ENCODE measurements around the gene NR1D1. TPM values are rescaled to one million over a fixed set of nuclear protein-coding genes. Genes with fewer than 3 reads are reported as not detected.

The NR1D1 gene
- total and polyA plus RNA-seq, 2 of the 13 experiments (the other 11 are each of a cell fraction or from before 2014, with no cell fraction given): 2.1 to 2.7 TPM

DNA sequence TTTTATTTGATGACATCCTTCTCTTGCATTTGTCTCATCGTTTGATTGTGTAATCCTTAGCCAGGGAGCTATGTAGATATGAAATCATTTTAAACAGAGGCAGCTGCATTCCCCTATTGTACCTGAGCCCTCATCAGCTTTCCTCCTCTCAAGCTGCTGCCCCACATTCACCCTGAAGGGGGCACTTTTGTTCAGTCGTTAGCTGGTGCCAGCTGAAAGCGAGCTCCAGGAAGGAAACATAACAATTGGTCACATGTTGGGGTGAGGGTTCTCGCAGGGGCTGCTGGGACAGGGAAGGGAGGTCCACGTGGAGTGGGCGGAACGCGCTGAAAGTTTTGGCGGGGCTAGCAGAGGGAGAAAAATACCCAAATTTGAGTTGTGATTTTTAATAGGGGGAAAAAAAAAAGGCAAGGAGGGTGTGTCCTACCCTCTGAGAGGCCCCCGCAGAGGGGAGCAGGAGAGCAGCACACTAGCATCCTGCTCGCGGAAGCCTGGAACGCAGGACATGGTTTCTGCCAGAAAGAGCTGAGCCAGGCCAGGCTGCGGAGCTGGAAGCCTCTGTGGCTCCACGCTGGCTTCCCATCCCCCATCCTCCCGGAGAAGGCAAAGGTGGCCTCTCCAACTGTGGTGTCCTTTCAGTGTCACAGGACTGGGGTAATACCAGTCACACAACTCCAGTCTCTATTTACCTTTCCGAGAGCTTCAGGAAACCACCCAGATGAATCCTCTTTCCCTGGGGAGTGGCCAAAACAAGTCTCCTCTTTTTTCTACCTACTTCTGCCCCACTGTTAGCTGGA is 12.9 kb upstream of the NR1D1 start (continued):
- TF ChIP-seq ZNF282 (IDR thresholded peaks at IDR 0.05; ENCODE audit: partially characterized antibody) (no peak), JUND (CRISPR knock-in tag; IDR thresholded peaks at IDR 0.05) (0 out of 2 replicates have a peak, but pooled peaks have one; percentile 16), HMGXB3 (CRISPR knock-in tag; IDR thresholded peaks at IDR 0.05; ENCODE audit: borderline replicate concordance) (peak; percentile 85; the same call in 1 of the 2 replicates), PCBP2 (optimal IDR thresholded peaks at IDR 0.05; ENCODE audit: low read depth, low read length, poor library complexity, severe bottlenecking) (no peak), ZNF260 (CRISPR knock-in tag; IDR thresholded peaks at IDR 0.05; ENCODE audit: borderline replicate concordance, low read depth) (no peak), UBTF (CRISPR knock-in tag; IDR thresholded peaks at IDR 0.05) (peak; percentile 85), ZNF468 (CRISPR knock-in tag; IDR thresholded peaks at IDR 0.05) (no peak), ZNF691 (CRISPR knock-in tag; IDR thresholded peaks at IDR 0.05; ENCODE audit: borderline replicate concordance, low read depth) (peak; percentile 72; the same call in 1 of the 2 replicates), THAP11 (CRISPR knock-in tag; IDR thresholded peaks at IDR 0.05) (peak; percentile 89), BCL3 (CRISPR knock-in tag; IDR thresholded peaks at IDR 0.05) (peak; percentile 81), LCORL (IDR thresholded peaks at IDR 0.05) (no peak), LCORL (CRISPR knock-in tag; IDR thresholded peaks at IDR 0.05) (peak; percentile 81; the same call in 1 of the 2 replicates), ZNF674 (CRISPR knock-in tag; IDR thresholded peaks at IDR 0.05; ENCODE audit: low read depth) (no peak), KAT2B (IDR thresholded peaks at IDR 0.05; ENCODE audit: borderline replicate concordance, low read depth, low read length) (no peak), YEATS4 (CRISPR knock-in tag; IDR thresholded peaks at IDR 0.05; ENCODE audit: borderline replicate concordance) (peak; percentile 99), KDM4B (CRISPR knock-in tag; IDR thresholded peaks at IDR 0.05) (peak; percentile 24; the same call in 1 of the 2 replicates)
- TF ChIP-seq, protein P1, sequence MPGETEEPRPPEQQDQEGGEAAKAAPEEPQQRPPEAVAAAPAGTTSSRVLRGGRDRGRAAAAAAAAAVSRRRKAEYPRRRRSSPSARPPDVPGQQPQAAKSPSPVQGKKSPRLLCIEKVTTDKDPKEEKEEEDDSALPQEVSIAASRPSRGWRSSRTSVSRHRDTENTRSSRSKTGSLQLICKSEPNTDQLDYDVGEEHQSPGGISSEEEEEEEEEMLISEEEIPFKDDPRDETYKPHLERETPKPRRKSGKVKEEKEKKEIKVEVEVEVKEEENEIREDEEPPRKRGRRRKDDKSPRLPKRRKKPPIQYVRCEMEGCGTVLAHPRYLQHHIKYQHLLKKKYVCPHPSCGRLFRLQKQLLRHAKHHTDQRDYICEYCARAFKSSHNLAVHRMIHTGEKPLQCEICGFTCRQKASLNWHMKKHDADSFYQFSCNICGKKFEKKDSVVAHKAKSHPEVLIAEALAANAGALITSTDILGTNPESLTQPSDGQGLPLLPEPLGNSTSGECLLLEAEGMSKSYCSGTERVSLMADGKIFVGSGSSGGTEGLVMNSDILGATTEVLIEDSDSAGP (CRISPR knock-in tag; IDR thresholded peaks at IDR 0.05; ENCODE audit: borderline replicate concordance): peak; percentile 87; the same call in 1 of the 2 replicates
